HCT116 (cell line): ENCODE measurements around the gene TM9SF1. TPM values are rescaled to one million over a fixed set of nuclear protein-coding genes. Genes with fewer than 3 reads are reported as not detected.

Experiments
- ATAC-seq: fragments of 200-7000 bp; cut with Tn5 transposase; 2 replicates; pipeline ENCODE4 v1.9.1; 2020; ENCODE audit warnings: mild to moderate bottlenecking, moderate library complexity
- BruUV-seq: library from RNA; stranded (reverse); fragments of 400-500 nt; replicated peaks from 2 replicates; lab custom pipeline; 2021; lab: Mats Ljungman, UMichigan
- CTCF ChIA-PET: fragments of 300-600 bp; sonication (Branson Sonifier 250); formaldehyde crosslinking; loops from one replicate; lab custom pipeline; 2021; ENCODE audit warnings: antibody characterized with exemption; lab: Charles Lee
- POLR2A ChIA-PET: fragments of 300-600, 350-600 bp; sonication (Branson Sonifier 250); formaldehyde crosslinking; loops from one replicate; lab custom pipeline; 2021; ENCODE audit warnings: antibody characterized with exemption; lab: Charles Lee
- RAD21 ChIA-PET, 2 experiments: fragments of 300-600 bp; sonication (Branson Sonifier 250); formaldehyde crosslinking; loops; one replicate each; lab custom pipeline; 2023; ENCODE audit warnings: low total read pairs in 2 of 2; ENCODE audit not compliant: uncharacterized antibody in 2 of 2, unreplicated experiment in 2 of 2, low non-redundant PET in 1 of 2; lab: Charles Lee
- DNase-seq: peaks from one replicate; pipeline ENCODE4 v3.0.0-alpha.2; 2010; ENCODE audit warnings: low read depth, low spot score
- H2AFZ ChIP-seq: fragments of 200-600 bp; shearing (Covaris generic), sonication (generic); 2 replicates; pipeline ENCODE4 v1.6.1; 2017; ENCODE audit warnings: low read depth, mixed run types, mixed read lengths, antibody characterized with exemption, low read length; ENCODE audit not compliant: poor library complexity, severe bottlenecking
- H3K27ac ChIP-seq: 2 replicates; pipeline ENCODE4 v1.5.1; 2012; ENCODE audit warnings: low read depth, low read length
- H3K27me3 ChIP-seq: fragments of 200-600 bp; sonication (generic); 2 replicates; pipeline ENCODE4 v1.6.1; 2016; ENCODE audit warnings: mixed run types, low read length, mixed read lengths; ENCODE audit not compliant: insufficient read depth
- H3K36me3 ChIP-seq, 2 experiments: fragments of 200-500 bp in 1 of 2; fragments of 200-600 bp in 1 of 2; sonication (Bioruptor generic) in 1 of 2; sonication (generic) in 1 of 2; 2 replicates each; pipeline versions ENCODE4 v1.5.1 to v1.6.1; 2014 to 2016; ENCODE audit warnings: low read length in 2 of 2, inconsistent platforms in 1 of 2, mixed read lengths in 1 of 2, mixed run types in 1 of 2; ENCODE audit not compliant: insufficient read depth in 2 of 2, control insufficient read depth in 1 of 2
- H3K4me1 ChIP-seq, 2 experiments: fragments of 200-600 bp in 1 of 2; sonication (generic) in 1 of 2; 2 replicates each; pipeline versions ENCODE4 v1.5.1 to v1.6.1; 2012 to 2017; ENCODE audit warnings: low read length in 2 of 2, inconsistent platforms in 1 of 2, mild to moderate bottlenecking in 1 of 2, mixed read lengths in 1 of 2, mixed run types in 1 of 2, moderate library complexity in 1 of 2; ENCODE audit not compliant: insufficient read depth in 2 of 2, control insufficient read depth in 1 of 2
- H3K4me2 ChIP-seq: fragments of 200-600 bp; sonication (generic); 2 replicates; pipeline ENCODE4 v1.6.1; 2017; ENCODE audit warnings: mixed run types, low read length, mixed read lengths
- H3K4me3 ChIP-seq, 2 experiments: fragments of 200-600 bp in 1 of 2; sonication (generic) in 1 of 2; replicated peaks in 1 of 2; 2 replicates each; pipeline ENCODE4 v1.5.1; 2011 to 2016; ENCODE audit warnings: low read length in 2 of 2, control low read depth in 1 of 2, low read depth in 1 of 2, mild to moderate bottlenecking in 1 of 2, mixed read lengths in 1 of 2, mixed run types in 1 of 2
- H3K79me2 ChIP-seq: fragments of 200-600 bp; sonication (generic); 2 replicates; pipeline ENCODE4 v1.6.1; 2017; ENCODE audit warnings: mild to moderate bottlenecking, mixed run types, low read length, moderate library complexity, mixed read lengths; ENCODE audit not compliant: insufficient read depth
- H3K9ac ChIP-seq: fragments of 200-600 bp; sonication (generic); 2 replicates; pipeline ENCODE4 v1.6.1; 2016; ENCODE audit warnings: low read length, mixed read lengths
- H3K9me2 ChIP-seq: fragments of 200-600 bp; sonication (generic), shearing (Covaris generic); 2 replicates; pipeline ENCODE4 v1.6.1; 2017; ENCODE audit warnings: mixed run types, mild to moderate bottlenecking, moderate library complexity; ENCODE audit not compliant: insufficient read depth
- H3K9me3 ChIP-seq, 2 experiments: fragments of 200-500 bp in 1 of 2; fragments of 200-600 bp in 1 of 2; sonication (Bioruptor generic) in 1 of 2; sonication (generic) in 1 of 2; 2 replicates each; pipeline ENCODE4 v1.6.1; 2014 to 2017; ENCODE audit warnings: low read length in 2 of 2, mixed read lengths in 2 of 2, inconsistent platforms in 1 of 2, low read depth in 1 of 2, mild to moderate bottlenecking in 1 of 2, mixed run types in 1 of 2, moderate library complexity in 1 of 2; ENCODE audit not compliant: control insufficient read depth in 1 of 2, insufficient read depth in 1 of 2
- H4K20me1 ChIP-seq: fragments of 200-600 bp; sonication (generic), shearing (Covaris generic); 2 replicates; pipeline ENCODE4 v1.6.1; 2017; ENCODE audit warnings: mixed run types, mild to moderate bottlenecking, moderate library complexity; ENCODE audit not compliant: insufficient read depth
- ELF1 ChIP-seq: IDR thresholded peaks from 2 replicates; pipeline ENCODE4 v1.6.1; 2012; ENCODE audit warnings: low read depth, borderline replicate concordance
- JUND ChIP-seq: IDR thresholded peaks from 2 replicates; pipeline ENCODE4 v1.6.1; 2012
- POLR2AphosphoS5 ChIP-seq: IDR thresholded peaks from 2 replicates; pipeline ENCODE4 v1.6.1; 2011; ENCODE audit warnings: mild to moderate bottlenecking, low read depth, low read length, moderate library complexity
- RAD21 ChIP-seq: IDR thresholded peaks from 2 replicates; pipeline ENCODE4 v1.6.1; 2012; ENCODE audit warnings: low read depth, mild to moderate bottlenecking
- intact Hi-C: fragments of 100-400 bp; cut with micrococcal nuclease; formaldehyde crosslinking; loops from 2 replicates; pipeline ENCODE4 v1.10.0; 2022
- total RNA-seq: library from RNA; stranded (reverse); gene quantifications from one replicate; pipeline ENCODE4 v1.2.1, GENCODE V29; 2021; ENCODE audit not compliant: unreplicated experiment

TM9SF1 gene
- total RNA-seq, 1 experiment from 2014 or later = 35.2 TPM

GRCh38 chr14:24150061-24150460, 45.2 kb downstream of the TM9SF1 start:
- Histone ChIP-seq H3K9me2 (no peaks in the 10 kb centered on the region), H3K4me2 (no peak overlapping the region), H3K79me2 (peaks cover 49% of the 10 kb centered on the region), H3K4me3 (no peak overlapping the region), H3K9ac (no peak overlapping the region), H3K27ac (no peak overlapping the region), H3K4me1 (peaks cover 13 to 16% of the 10 kb centered on the region in 2 experiments), H3K36me3 (peaks cover 33 to 39% of the 10 kb centered on the region in 2 experiments), H3K27me3 (no peaks in the 10 kb centered on the region), H2AFZ (no peak overlapping the region), H3K9me3 (no peaks in the 10 kb centered on the region), H4K20me1 (no peaks in the 10 kb centered on the region)
- ATAC-seq (no peak), DNase-seq (no peak)
- POLR2A ChIA-PET = interaction anchor here (1.8 kb wide), 1 partner anchor 9 kb away, joined by 4 read pairs; the partner anchor contains the start of gene EMC9
- CTCF ChIA-PET = interaction anchor here (1.0 kb wide), 1 partner anchor 11 kb away, joined by 4 read pairs; the partner anchor contains the start of gene IRF9
- TF ChIP-seq ELF1 = no peak
- RAD21 ChIA-PET = no interaction called here
- intact Hi-C loops = no loop called here
- BruUV-seq = no TSS peak

DNA sequence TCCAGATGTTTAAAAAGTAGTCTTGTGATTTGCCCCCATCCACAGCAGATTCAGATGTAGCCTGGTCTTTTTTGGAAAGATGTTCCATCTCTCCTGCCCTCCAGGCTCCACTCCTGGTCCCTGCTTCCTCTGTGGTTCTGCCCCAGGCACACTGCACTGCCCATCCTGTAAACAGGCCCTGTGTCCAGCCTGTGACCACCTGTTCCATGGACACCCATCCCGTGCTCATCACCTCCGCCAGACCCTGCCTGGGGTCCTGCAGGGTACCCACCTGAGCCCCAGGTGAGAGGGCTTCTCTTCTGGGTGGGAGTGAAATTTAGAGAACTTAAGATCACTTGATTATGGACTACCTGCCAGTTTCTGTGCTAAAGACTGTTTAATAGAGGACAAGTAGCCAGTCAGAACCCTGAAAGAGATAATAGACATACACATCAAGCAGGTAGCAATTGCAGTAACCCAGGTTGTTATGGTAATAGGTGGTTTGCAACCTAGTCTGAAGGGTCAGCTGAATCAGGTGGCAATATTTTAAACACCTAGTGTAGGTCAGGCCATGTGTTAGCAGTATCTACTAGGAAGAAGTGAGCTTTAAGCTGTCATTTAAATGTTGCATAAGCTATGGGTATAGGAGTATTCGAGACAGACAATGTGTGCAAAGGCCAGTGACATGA, 45.8 kb downstream of the TM9SF1 start:
- RAD21 ChIA-PET = no interaction called here
- Histone ChIP-seq H2AFZ (no peak overlapping the region), H3K9me2 (no peaks in the 10 kb centered on the region), H3K4me2 (no peak overlapping the region), H3K36me3 (peaks cover 29 to 36% of the 10 kb centered on the region in 2 experiments), H3K9ac (no peak overlapping the region), H3K4me3 (no peak overlapping the region), H3K9me3 (no peaks in the 10 kb centered on the region), H3K27ac (no peak overlapping the region), H3K4me1 (peaks cover 13 to 17% of the 10 kb centered on the region in 2 experiments), H3K27me3 (no peaks in the 10 kb centered on the region), H4K20me1 (no peaks in the 10 kb centered on the region), H3K79me2 (peaks cover 53% of the 10 kb centered on the region)
- no TSS peak for BruUV-seq
- TF ChIP-seq RAD21 (no peak), JUND (no peak), POLR2AphosphoS5 (no peak)
- no peak for DNase-seq
- POLR2A ChIA-PET = no interaction called here
- CTCF ChIA-PET = interaction anchor here (1.0 to 3.9 kb wide), 2 partner anchors 11 to 12 kb away, joined by 4 to 19 read pairs; partner anchors contain the start of gene IRF9
- ATAC-seq = no peak
- intact Hi-C loops = no loop called here
